GM18858 (cell line): ENCODE results near the gene GALNT10.

Experiments
- ATAC-seq: cut with Tn5 transposase; IDR thresholded peaks from one replicate; pipeline ENCODE4 v1.9.1; 2021; ENCODE audit not compliant: unreplicated experiment

The GALNT10 gene

DNA sequence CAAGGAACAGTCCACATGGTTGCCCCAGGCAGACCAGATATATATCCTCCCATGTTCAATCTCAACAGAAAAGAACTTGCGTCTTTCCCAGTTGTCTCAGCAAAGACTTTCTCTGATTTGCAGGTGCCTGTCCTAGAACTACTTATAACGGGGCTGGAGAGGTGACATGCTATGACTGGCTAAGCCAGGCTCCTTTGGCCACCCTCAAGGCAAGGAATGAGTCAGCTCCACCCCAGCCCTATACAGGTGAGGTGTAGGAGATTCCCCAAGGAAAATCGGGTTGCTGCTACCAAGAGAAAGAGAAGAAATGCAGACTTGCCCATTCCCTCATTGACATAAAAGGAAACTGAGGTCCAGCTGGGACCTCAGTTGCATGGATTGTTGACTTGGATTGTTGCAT, 127.4 kb downstream of the GALNT10 start:
- no peak for ATAC-seq

DNA sequence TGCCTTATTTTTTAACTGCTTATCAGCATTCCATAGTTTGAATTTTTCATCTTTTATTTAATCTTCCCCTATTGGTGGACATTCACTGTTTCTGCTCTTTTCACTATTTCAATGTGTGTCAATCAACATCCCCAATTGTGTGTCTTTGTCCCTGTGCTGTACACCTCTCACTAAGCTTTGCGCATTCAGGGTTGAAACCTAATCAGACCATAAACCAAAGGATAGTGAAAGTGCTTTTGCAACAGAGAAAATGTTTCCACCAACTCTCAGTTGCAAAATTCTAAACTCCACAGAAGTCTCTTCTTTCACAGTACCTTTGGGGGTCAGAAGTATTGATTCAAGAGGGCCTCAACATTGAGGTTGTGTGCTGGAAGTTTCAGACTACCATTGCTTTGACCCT, 128.2 kb downstream of the GALNT10 start:
- no peak for ATAC-seq

DNA sequence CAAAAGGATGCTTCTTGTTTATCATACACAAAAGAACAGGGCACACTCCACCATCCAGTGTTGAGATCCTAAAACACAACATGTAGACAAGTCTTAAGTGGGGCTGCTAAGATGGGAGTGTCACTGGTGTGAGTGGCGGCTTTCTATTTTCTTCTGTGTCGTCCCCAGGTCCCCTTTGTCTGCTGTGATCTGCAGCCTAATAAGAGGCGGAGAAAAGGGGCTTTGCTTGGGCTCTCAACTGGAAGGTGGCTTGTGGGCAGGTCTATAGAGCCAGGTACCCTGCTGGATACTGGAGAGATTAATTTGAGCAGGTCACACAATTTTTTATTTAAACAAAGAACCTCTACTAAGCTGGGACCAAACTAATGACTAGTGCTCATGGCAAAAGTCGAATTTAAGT, 129.2 kb downstream of the GALNT10 start:
- ATAC-seq, result no peak

DNA sequence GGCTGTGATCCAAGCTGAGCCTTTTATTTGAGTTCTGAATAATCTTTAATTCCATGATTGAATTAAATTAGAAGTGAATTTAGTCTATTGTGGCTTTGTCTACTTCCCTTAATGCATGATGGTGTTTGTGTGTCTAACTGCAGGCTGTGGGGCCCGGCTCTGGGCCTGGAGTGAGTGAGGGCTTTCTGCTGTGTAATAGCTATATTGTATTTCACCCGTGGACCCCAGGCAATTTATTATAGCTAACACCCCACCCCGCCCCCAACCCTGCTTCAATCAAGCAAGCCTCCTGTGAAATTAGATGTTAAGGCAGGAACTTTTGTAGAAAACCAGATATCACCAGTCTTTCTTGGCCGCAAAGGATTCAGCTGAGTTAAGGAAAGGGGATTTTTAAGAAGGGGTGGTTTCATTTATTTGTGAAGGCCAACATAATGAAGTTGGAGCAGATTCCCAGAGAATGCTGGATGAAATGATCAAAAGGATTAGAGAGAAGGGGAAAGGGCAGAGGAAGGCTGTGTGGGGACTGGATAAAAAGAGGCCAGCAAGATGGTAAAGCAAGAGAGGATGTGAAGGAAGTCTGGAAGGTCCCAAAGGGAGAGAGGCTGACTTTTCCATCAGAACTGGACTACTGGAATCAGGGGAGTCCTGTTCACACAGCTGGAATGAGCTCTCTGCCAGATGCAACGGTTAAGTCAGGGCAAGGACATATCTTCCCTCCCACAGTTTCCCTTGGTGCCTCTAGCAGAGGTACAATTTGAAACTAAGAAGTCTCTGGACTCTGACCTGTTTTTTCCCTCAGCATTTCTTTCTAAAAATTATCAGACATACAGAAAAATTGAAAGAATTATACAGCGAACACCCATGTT, 129.9 kb downstream of the GALNT10 start:
- no peak for ATAC-seq

DNA sequence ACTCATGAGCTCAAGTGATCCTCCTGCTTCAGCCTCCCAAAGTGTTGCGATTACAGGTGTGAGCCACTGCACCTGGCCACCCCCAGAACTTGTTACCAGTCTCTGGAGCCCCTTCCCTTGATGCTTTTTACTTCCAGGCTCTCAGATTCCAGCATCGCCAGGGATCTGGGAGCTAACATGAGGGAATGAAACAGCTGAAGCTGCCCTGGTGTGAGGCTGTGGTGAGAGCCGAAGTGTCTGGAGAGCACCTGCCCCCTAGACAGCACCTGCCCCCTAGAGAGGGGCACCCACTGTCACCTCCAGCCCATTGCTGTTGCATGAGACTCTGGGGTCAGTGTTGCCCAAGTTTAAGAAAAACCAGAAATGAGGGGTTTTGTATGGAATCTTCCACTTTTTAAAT, 131.0 kb downstream of the GALNT10 start:
- no peak for ATAC-seq

DNA sequence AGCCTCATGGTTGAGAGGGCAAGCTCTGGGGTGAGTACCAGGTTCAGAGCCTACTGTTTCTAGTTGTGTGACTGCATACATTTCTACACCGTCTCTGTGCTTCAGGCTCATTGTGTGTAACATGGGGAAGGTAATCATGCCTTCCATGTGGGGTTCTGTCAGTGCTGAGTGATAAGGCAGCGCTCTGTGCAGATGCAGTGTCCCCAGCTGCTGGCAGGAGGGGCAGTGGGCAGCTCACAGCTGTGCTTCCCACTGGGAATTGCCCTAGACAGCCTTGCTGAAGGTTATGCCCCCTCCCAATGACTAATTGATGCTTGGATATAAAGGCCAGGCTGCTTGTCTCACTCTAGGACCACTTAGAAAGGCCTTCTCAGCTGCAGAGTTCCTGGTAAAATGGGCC, 133.5 kb downstream of the GALNT10 start:
- ATAC-seq, result no peak

DNA sequence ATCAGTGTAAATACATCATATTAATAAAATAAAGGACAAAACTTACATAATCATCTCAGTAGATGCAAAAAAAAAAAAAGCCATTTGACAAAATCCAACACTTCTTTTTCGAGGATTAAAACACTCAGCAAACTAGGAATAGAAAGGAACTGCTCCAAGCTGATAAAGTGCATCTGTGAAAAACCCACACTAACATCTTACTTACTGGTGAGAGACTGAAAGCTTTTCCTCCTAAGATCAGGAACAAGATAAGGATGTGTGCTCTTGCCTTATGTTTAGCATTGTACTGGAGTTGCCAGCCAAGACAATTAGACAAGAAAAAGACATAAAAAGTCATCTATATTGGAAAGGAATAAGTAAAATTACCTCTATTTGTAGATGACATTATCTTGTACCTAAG, 135.0 kb downstream of the GALNT10 start:
- ATAC-seq, result no peak

DNA sequence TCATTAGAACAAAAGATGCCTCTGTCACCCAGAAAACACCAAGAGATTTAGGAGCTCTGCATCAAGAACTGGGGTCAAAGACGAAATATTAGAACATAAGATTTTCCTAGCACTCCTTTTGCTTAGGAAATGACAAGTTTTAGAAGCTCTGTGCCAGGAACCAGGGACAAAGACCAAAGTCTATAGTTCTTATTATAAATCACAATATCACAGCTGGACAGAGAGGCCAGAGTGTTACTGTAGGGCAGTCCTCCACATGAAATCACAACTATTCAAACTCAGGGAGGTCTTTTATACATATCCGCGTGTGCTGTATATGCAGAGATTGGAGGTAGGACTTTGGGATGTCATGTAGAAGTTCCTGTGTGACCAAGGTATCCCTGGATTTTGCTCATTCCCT, 138.5 kb downstream of the GALNT10 start:
- ATAC-seq, result no peak

DNA sequence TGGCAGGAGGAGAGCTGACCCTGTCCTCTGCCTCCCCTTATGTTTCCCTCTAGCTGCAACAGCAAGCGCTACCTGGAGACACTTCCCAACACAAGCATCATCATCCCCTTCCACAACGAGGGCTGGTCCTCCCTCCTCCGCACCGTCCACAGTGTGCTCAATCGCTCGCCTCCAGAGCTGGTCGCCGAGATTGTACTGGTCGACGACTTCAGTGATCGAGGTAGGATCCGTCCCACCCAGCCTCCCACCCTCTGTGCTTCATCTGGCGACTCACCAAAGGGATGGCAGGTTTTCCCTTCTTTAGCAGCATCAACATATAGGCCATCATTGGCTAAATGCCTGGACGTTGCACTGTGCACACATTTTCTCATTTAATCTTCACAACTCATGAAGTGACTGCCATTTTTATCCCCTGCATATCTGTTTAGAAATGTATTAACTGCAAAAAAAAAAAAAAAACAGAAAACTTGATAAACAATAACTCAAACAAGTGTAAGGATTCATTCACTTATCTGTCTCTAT, 139.0 kb downstream of the GALNT10 start:
- no peak for ATAC-seq

DNA sequence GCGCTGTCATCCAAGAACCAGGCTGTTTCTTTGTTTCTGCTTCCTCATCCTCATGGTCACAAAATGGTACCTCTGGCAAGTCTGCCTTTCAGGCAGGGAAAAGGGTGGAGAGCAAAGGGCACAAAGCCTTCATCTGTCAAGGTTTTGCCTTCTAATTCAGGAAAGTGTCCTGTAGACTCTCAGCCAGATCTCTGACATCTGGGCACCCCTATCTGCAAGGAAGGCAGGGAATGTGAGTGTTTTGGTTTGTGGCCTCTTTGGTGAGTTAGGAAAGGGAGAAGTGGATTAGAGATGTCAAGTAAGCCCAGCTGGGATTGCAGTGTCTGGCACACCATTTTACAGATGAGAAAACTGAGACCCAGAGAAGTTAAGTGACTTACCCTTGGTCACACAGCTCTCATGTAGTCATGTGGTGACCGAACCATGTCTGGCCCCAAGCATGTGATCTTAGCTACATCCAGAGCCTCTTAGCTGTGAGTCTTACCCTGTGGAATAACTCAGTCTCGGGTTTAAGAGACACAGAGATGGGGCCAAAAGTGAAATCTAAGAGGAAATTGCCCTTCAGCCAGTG, 139.6 kb downstream of the GALNT10 start:
- no peak for ATAC-seq

DNA sequence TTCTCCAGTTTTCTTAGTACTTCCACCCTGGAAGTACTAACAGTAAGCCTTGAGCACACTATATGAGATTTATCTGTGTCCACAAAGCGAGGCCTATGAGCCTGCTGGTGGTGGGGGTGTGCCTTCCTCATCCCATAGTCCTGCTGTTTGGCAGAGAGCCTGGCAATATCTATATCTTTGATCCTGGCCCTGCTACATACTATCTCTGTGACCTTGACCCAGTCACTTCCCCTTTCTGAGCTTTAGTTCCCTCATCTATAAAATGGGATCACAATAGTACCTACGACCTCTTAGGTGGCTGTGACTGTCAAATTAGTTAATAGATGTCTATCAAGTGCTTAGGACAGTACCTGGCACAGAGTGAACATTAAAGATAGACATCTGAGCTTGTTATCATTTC, 140.7 kb downstream of the GALNT10 start:
- no peak for ATAC-seq

DNA sequence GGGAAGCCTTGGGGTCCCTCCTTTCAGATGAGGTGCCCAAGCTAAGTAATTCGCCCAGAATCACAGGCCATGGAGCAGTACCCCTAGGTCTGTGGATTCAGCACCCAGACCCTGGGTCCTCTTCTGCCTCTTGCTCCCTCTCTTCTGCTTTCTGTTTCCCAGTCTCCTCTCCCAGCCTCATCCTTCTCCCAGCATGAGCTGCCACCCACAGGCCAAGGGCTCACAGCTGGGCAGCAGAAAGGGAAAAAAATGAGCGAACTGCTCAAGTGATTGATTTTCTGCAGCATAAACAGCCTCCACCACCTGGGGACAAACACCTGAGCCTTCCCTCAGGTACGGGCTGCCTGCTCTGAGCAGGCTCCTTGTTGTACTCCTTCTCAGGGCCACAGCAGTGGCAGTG, 141.4 kb downstream of the GALNT10 start:
- ATAC-seq, result no peak

DNA sequence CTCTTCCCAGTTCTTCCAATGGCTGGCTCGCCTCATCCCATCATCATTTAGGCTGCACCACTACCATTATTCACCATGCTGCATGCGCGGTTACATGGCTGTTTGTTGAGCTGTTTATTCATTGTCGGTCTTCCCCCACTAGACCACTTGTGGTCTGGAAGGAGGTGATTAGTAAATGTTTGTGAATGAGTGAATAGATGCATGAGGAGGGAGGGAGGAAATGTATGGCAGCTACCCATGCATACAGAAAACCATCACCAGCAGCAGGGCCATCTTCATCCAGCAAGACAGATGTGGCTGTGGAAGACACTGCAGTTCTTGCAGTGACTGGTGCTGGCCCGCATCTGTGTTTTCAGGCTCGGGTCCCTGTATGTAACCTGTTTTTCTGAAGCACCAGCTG, 141.9 kb downstream of the GALNT10 start:
- ATAC-seq, result no peak

DNA sequence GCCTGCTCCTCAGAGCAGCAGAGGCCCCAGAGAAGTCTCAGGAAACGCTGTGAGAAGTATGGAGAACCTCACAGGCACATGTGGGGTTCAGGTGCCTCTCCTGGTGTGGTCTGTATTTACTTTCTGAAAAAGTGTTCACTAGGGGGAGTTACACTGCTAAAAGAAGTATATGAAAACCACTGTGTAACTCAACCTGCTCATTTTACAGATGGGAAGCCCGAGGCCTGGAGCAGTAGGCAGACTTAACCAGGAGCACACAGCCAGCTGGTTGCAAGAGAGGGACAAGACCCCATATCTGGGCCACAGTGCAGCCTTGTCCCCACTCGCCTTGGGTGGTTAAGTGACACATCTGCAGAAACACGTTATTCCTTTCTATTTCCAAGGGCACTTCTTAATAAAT, 142.5 kb downstream of the GALNT10 start:
- no peak for ATAC-seq

DNA sequence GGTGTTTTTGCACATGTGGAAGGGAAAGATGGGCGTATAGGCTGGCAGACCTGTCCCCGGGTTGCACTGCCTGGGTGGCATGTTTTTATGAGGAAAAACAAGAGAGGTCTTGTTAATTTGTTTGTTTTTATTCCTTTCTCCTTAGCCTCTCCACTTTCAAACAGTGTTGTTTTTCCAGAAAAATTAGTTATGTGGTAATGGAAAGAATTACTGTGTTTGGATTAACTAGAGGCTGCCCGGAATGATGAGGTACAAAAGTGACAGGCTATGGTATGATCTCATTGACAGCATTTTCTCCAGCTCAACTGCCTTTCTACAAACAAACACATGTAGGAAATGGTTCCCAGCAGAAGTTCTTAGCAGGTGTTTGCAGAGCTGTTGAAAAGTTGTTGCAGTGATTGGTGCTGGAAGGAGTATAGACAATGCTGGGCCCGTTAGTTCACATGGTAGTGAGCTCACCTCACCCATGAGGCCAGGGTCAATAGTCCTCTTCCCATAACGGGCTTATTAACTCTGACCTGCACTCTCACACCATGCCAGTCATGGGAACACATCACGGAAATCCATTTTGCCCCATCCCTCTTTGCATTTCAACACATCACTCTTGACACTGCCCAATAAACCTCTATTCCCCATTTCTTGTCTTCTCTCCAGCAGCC, 144.0 kb downstream of the GALNT10 start:
- no peak for ATAC-seq

DNA sequence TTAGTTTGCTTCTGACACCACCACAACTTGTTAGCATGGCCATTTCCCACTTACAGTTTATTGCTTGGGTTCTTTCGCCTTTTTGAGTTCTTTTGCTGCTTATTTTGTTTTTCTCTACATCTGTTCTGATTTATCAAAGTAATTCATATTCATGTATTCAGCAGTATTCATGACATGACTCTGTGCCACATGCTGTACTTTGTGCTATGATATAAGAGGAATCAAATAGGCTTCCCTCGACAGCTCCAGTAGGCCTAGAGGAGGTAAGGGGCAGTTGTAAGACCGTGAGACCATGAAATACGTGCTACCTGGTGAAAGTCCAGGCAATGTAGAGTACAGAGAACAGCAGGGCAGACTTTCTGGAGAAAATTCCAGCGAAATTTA, 144.5 kb downstream of the GALNT10 start:
- ATAC-seq, result no peak

DNA sequence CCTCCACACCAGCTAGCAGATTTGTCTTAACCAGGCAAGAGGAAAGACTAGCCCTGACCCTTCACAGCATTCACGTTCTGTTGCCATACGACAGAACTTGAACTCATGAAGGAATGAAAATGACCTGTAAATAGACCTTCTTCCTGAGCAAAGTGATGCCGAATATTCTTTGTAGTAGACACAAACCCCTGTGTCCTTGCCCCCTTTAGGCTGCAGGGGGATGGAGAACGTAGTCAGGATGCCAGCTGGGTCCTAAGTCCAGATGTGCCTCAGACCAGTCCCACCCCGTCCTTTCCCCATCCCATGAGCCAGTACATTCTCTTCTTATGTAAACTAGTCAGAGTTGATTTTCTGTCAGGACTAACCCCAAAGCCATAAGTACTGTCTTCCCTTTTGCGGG, 151.1 kb downstream of the GALNT10 start:
- ATAC-seq, result no peak

DNA sequence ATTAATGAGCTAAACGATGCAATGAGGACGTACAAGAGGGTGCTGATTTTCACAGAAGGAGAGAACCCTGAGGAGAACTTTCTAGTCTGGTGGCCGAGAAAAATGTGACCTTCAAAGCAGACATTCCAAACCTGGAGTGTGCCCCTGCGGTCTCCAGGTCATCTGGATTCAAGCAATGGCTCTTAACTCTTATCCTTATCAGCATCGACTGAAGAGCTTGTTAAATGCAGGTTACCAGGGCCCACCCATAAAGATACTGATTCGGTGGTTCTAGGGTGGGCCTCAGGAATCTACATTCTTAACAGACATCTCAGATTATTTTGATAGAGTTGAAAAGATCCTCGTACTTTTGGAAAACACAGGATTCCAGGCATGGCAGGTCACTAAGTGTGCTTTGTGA, 151.7 kb downstream of the GALNT10 start:
- ATAC-seq, result no peak

DNA sequence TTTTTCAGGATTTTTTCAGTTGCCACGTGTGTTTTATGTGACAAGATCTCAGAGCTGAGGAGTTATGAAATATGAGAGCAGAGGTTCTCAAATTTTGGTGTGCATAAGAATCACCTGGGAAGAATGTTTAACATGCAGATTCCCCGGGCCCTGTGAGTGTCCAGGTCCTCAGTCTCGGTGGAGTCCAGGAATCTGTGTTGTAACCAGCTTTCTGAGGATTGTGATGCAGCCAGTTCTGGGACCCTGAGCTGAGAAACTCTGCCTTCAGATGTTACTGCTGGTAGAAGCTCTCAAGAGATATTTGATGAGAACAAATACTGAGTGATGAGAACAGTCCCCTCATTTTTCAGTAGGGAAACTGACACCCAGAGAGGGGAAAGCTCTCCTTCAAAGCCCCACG, 152.4 kb downstream of the GALNT10 start:
- no peak for ATAC-seq

DNA sequence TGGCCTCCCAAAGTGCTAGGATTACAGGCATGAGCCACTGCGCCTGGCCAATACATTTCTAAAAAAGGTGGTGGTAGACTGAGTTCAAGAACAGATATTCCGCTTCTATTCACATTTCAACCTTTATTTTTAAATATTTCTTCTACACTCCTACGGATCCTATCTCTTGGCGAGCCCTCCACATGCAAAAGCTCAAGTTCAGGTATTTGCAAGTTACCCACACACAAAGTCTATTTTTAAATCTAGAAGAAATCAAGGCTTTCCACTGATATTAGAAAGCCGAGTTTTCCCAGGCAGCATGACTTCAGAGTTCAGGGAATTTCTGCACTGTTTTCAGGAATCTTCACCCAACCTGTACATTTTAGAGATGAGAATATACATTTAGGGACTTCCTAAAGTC, 153.9 kb downstream of the GALNT10 start:
- ATAC-seq, result no peak

DNA sequence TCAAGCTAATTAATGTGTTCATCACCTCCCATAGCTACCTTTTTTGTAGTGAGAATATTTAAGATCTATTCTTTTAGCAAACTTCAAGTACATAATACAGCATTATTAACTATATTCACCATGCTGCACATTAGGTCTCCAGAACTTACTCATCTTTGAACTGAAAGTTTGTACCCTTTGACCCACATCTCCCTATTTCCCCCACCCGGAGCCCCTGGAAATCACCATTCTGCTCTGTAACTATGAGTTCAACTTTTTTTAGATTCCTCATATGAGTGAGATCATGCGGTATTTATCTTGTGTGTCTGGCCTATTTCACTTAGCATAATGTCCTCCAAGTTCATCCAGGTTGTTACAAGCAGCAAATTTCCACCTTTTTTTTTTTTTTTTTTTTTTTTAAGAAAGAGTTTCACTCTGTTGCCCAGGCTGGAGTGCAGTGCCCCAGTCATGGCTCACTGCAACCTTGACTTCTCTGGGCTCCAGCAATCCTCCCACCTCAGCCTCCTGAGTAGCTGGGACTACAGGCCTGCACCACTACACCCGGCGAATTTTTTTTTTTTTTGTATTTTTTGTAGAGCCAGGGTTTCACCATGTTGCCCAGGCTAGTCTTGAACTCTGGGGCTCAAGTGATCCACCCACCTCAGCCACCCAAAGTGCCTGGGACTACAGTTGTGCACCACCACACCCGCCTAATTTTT, 154.9 kb downstream of the GALNT10 start:
- ATAC-seq, result peak; percentile 87

DNA sequence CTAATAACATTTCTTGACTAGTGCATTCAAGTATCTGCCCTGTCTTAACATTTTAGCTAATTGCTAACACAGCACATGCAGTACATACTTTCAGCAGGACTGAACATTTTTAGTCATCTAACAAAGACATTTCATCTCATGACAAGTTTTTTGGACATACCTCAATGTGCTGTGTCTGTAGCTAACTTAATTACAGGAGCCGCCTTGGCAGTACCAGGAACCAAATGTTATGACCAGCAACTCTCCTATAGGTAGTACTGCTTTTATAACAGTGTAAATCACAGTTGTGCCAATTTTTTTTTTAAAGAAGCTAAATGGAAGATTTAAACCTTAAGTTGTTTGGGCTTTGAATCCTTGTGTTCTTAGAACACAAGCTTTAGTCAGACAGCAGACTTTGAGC, 155.9 kb downstream of the GALNT10 start:
- ATAC-seq, result no peak
